HG03378 (cell line): Measurements from ENCODE around the gene LYRM4.

Experiments
- ATAC-seq: cut with Tn5 transposase; IDR thresholded peaks from one replicate; pipeline ENCODE4 v1.9.1; 2021; ENCODE audit warnings: mild to moderate bottlenecking, moderate library complexity; ENCODE audit not compliant: unreplicated experiment

Gene LYRM4

GRCh38 chr6:5178806-5179205 lies 81.9 kb downstream of the LYRM4 start:
- no peak for ATAC-seq

GRCh38 chr6:5175635-5176034 lies 85.1 kb downstream of the LYRM4 start:
- no peak for ATAC-seq

- no peak for ATAC-seq
Measured at GRCh38 chr6:5174756-5175549, 85.8 kb downstream of the LYRM4 start.

DNA sequence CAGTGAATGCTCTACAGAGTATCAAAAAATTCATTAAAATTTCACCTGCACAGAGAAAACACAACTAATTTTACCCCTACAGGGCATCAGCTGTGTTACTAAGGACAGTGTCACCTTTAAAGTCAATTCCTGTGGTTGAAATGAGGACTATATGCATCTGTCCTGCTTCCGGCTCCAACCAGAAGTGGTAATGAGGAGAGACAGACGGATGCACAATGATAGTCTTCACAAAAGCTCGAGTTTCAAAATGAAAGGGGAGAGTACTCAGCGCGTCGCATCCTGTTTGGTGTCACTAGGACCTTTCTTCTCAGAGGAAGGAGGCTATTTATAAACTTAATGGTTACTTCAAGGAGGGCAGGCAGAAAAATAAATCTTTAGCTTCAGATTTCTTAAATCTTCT lies 86.5 kb downstream of the LYRM4 start:
- ATAC-seq = peak; percentile 90

DNA sequence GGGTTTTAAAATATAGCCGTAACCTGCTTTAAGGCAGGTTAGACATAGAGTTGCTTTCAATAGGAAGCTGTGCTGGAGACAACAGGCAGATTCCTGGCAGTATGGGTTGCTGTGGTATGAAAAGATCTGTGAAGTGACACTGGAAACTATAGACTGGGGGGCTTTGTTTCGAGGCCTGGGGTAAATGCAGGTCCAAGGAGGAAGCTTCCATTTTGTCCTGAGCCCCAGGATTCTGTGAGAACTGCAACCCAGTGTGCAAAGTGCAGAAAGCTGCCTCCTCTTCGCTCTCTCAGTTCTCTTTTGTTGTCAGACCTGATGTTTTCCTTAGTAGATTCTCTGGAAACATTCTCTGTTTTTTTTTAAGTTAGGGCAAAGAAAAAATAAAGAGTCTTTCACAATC lies 86.9 kb downstream of the LYRM4 start:
- no peak for ATAC-seq

DNA sequence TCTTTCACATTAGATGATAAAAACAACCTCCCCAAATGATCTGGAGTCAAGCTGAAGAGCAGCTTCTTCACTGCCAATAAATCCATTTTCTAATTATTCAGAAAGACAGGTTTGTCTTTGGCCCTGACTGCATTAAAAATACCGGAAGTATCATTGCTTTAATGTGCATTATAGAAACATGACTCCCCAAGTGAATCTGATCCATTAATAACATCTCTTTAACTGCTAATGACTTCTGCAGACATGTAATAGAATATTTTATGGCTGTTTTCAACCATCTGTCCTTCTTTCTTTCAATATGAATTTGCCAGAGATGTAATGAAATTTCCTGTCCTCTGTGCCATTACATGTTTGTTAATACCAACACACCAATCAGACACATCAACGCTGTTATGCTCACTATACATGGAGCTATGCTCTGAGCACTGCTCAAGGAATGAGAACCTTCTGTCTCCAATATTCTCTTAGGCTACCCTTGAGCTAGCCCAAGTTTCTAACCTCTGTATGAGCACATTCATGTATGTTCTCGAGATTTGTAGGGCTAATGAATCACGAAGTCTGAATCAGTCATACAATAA lies 87.8 kb downstream of the LYRM4 start:
- ATAC-seq = no peak

GRCh38 chr6:5172041-5172653 lies 88.6 kb downstream of the LYRM4 start:
- no peak for ATAC-seq

- ATAC-seq = no peak
Measured at GRCh38 chr6:5167501-5167900, 93.2 kb downstream of the LYRM4 start.

DNA sequence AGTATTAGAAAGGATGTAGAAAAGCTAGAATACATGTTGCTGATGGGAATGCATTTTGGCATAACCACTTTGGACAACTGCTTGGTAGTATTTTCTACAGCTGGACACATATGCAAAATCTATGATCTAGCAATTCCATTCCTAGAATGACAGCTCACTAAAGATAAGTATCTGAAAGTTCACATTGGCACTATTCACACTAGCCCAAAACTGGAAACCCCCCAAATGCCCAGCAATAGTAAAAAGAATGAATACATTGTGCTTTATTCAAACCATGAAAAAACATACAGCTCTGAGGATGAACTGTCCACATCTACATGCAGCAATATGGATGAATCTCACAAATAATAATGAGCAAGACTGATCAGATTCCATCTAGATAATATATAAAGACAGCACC lies 96.7 kb downstream of the LYRM4 start:
- no peak for ATAC-seq

DNA sequence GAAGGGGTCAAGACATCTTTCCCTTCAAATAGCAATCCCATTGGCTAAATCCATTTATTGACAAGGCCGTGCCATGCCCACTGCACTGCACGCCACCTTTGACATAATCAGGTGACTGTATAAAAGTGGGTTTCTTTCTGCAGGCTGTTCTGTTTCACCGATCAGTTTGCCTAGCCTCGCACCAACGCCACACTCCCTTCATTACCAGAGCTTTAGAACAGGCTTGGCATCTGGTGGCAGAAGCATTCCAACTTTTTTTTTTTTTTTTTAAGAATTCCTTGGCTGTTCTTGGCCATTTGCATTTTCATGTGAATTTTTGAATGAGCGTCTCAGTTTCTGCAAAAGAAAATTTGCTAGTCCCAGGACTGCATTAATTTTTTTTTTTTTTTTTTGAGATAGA lies 97.5 kb downstream of the LYRM4 start:
- no peak for ATAC-seq

- no peak for ATAC-seq
Measured at GRCh38 chr6:5162355-5162754, 98.4 kb downstream of the LYRM4 start.

- no peak for ATAC-seq
Measured at GRCh38 chr6:5160206-5160605, 100.5 kb downstream of the LYRM4 start.

DNA sequence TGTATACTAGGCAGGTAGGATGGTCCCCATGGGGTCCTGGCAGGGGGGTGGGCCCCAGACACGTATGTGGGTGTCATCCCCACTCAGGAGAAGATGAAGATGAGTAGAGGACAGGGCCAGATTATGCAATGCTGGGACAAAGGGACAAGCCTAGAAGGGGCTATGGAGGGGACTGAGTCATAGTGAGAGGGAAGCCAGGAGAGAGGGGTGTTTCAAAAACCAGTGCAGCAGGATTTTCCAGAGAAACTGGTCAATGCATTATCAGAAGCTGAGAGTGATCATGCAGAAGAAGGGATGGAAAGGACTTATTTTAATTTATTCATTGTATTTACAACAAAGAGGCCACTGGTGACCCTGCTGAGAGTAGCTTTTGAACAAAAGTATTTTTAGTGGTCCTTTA lies 101.6 kb downstream of the LYRM4 start:
- no peak for ATAC-seq

- ATAC-seq = no peak
Measured at GRCh38 chr6:5158180-5158579, 102.6 kb downstream of the LYRM4 start.

DNA sequence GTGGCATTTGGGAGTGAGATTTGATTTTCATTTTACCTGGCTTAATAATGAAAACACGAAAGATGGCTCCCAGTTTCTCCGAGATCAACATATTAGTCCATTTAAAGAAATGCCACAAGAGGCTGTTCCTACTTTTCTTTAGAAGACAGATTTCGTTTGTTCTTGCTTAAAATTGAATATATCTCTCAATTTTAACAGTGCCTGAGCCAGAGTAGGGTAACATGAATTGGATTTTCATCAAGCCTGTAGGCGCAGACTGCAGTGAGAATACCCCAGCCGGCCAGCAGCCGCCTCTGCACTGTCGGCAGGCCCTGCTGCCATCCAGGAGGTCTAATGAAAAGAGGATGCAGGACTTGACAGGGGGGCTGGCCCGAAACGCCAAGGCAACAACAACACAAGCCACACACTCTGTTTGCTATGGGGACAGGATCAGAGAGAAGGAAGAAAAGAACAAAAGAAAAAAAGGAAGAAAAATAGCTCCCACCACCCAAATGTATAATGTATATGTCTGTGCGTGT lies 103.1 kb downstream of the LYRM4 start:
- no peak for ATAC-seq

DNA sequence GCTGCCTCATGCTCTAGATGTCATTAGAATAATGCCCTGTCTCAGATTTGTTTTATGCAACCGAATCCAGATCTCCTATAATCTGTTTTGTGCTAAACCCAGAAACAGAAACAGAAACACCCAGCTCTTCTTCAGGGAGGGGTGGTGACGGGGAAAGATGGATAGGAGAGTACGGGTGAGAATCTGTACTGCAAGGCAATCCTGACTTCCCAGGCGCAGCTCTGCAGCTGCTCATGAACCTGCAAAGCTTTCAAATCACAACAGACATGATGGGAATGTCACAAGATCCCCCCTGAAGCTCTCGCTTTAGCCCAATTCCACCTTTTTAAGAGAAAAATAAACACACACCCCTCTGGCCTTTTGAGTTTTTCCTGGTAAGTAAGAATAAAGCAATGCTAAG lies 104.1 kb downstream of the LYRM4 start:
- no peak for ATAC-seq

DNA sequence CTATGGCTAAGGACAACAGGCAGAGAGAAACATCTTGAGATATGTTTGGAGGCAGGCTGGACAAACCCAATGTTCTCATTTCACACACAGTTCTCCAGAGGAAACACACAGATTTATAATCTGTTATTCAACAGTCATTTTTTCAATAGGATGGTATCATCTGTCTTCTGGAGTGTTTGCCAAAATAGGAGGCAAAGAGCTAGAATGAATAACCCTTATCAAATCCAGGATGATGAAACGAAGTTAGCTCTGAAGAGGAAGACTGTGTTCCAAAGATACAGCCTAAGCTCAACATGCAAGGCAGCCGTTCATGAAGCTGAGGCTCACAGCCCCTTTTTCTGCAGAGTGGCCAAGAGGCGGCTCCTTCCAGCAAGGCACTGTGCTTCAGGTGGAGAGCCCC lies 104.8 kb downstream of the LYRM4 start:
- no peak for ATAC-seq

- no peak for ATAC-seq
Measured at GRCh38 chr6:5153186-5153585, 107.6 kb downstream of the LYRM4 start.

- ATAC-seq = no peak
Measured at GRCh38 chr6:5152460-5152859, 108.3 kb downstream of the LYRM4 start.

- no peak for ATAC-seq
Measured at GRCh38 chr6:5151955-5152401, 108.8 kb downstream of the LYRM4 start.

GRCh38 chr6:5151360-5151954 lies 109.3 kb downstream of the LYRM4 start:
- ATAC-seq = no peak
